Astrocyte (in vitro differentiated cells and primary cell): Measurements from ENCODE around the gene MTUS2. TPM values are rescaled to one million over a fixed set of nuclear protein-coding genes. Genes with fewer than 3 reads are reported as not detected.

ENCODE experiments used
- DNase-seq: peaks from one replicate; pipeline ENCODE4 v3.0.0-alpha.2; 2010; ENCODE audit warnings: low read depth
- FAIRE-seq: peaks from 2 replicates; lab custom pipeline; 2011; peaks lifted over from hg19 to GRCh38; lab: Jason Lieb, UNC
- H2AFZ ChIP-seq: 2 replicates; pipeline ENCODE4 v1.6.0; 2012; ENCODE audit warnings: low read depth, low read length, inconsistent platforms
- H3K27ac ChIP-seq: 2 replicates; pipeline ENCODE4 v1.5.1; 2011; ENCODE audit warnings: low read depth, low read length, inconsistent platforms
- H3K27me3 ChIP-seq: 2 replicates; pipeline ENCODE4 v1.6.0; 2011; ENCODE audit warnings: low read length, inconsistent platforms; ENCODE audit not compliant: insufficient read depth
- H3K36me3 ChIP-seq: 2 replicates; pipeline ENCODE4 v1.5.1; 2011; ENCODE audit warnings: low read length, inconsistent platforms; ENCODE audit not compliant: insufficient read depth
- H3K4me1 ChIP-seq: 2 replicates; pipeline ENCODE4 v1.5.1; 2011; ENCODE audit warnings: low read length, inconsistent platforms; ENCODE audit not compliant: insufficient read depth
- H3K4me2 ChIP-seq: 2 replicates; pipeline ENCODE4 v1.6.0; 2012; ENCODE audit warnings: low read length, inconsistent platforms
- H3K4me3 ChIP-seq: 2 replicates; pipeline ENCODE4 v1.5.1; 2011; ENCODE audit warnings: low read depth, mild to moderate bottlenecking, low read length, inconsistent platforms; ENCODE audit not compliant: insufficient read depth
- H3K79me2 ChIP-seq: 2 replicates; pipeline ENCODE4 v1.6.0; 2012; ENCODE audit warnings: mild to moderate bottlenecking, low read length, inconsistent platforms; ENCODE audit not compliant: insufficient read depth
- H3K9ac ChIP-seq: 2 replicates; pipeline ENCODE4 v1.6.0; 2012; ENCODE audit warnings: mild to moderate bottlenecking, low read length, inconsistent platforms
- H3K9me3 ChIP-seq: 2 replicates; pipeline ENCODE4 v1.5.1; 2012; ENCODE audit warnings: low read depth, mild to moderate bottlenecking, low read length, inconsistent platforms; ENCODE audit not compliant: insufficient read depth
- H4K20me1 ChIP-seq: 2 replicates; pipeline ENCODE4 v1.6.0; 2012; ENCODE audit warnings: low read length, inconsistent platforms; ENCODE audit not compliant: insufficient read depth
- H3K27ac Mint-ChIP-seq: one replicate; pipeline ENCODE4 v1.8.0; 2021; ENCODE audit warnings: mild to moderate bottlenecking, mixed read lengths; ENCODE audit not compliant: unreplicated experiment
- H3K27me3 Mint-ChIP-seq: one replicate; pipeline ENCODE4 v1.8.0; 2021; ENCODE audit warnings: low read depth, mixed read lengths; ENCODE audit not compliant: unreplicated experiment
- H3K36me3 Mint-ChIP-seq: one replicate; pipeline ENCODE4 v1.8.0; 2021; ENCODE audit warnings: low read depth, mixed read lengths; ENCODE audit not compliant: unreplicated experiment
- H3K4me1 Mint-ChIP-seq: one replicate; pipeline ENCODE4 v1.8.0; 2021; ENCODE audit warnings: low read depth, mixed read lengths; ENCODE audit not compliant: unreplicated experiment
- H3K4me3 Mint-ChIP-seq: one replicate; pipeline ENCODE4 v1.8.0; 2021; ENCODE audit warnings: mild to moderate bottlenecking, moderate library complexity, mixed read lengths; ENCODE audit not compliant: unreplicated experiment
- H3K9me3 Mint-ChIP-seq: one replicate; pipeline ENCODE4 v1.8.0; 2021; ENCODE audit warnings: mild to moderate bottlenecking, mixed read lengths; ENCODE audit not compliant: unreplicated experiment
- EZH2 ChIP-seq: IDR thresholded peaks from 2 replicates; pipeline ENCODE4 v1.6.1; 2012; ENCODE audit warnings: mild to moderate bottlenecking, low read length, inconsistent platforms; ENCODE audit not compliant: insufficient read depth
- total RNA-seq: library from RNA; stranded (reverse); gene quantifications from 2 replicates; pipeline ENCODE4 v1.2.1, GENCODE V29; 2021
- TF ChIP-seq, protein P1 (sequence below): IDR thresholded peaks from 2 replicates; pipeline ENCODE4 v1.5.1; 2011; ENCODE audit warnings: low read depth, mild to moderate bottlenecking, inconsistent platforms, low read length, moderate library complexity; ENCODE audit not compliant: insufficient read depth

MTUS2 gene
- total RNA-seq, 1 donor from 2014 or later, result 0.50 TPM

DNA sequence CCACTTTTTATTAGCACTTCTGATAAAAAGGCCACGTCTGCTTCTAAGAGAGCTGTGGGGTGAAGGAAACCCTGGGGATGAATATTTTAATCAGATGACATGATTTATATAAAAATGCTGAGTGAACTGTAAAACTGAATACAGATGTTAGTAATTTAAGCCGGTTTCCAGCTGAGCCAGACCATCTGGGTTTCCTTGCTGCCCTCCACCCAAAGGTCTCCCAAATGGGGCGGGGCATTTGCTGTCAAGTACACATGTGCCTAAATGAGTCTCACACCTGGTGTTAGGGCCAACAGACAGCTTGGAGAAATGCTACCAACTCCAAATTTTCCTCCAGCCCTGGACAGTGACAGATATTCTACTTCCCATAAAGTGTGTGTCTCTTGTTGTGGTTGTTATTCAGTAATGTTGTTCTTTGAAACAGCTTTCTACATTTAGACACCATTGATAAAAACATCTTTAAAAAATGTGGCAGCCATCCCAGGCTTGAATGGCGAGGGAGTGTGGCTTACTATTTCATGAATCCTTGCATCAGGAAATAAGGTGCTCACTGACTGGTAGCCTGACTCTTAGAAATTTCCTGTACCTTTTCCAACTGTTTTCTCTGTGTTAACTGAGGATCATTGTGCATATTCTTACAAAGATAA, 350.4 kb downstream of the MTUS2 start:
- TF ChIP-seq, protein P1, sequence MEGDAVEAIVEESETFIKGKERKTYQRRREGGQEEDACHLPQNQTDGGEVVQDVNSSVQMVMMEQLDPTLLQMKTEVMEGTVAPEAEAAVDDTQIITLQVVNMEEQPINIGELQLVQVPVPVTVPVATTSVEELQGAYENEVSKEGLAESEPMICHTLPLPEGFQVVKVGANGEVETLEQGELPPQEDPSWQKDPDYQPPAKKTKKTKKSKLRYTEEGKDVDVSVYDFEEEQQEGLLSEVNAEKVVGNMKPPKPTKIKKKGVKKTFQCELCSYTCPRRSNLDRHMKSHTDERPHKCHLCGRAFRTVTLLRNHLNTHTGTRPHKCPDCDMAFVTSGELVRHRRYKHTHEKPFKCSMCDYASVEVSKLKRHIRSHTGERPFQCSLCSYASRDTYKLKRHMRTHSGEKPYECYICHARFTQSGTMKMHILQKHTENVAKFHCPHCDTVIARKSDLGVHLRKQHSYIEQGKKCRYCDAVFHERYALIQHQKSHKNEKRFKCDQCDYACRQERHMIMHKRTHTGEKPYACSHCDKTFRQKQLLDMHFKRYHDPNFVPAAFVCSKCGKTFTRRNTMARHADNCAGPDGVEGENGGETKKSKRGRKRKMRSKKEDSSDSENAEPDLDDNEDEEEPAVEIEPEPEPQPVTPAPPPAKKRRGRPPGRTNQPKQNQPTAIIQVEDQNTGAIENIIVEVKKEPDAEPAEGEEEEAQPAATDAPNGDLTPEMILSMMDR, result no peak
- TF ChIP-seq EZH2, result no peak
- no peaks in the 10 kb centered on the region for H3K79me2 ChIP-seq
- H3K9me3 ChIP-seq, result peaks cover 6% of the 10 kb centered on the region
- no peak overlapping the region for H3K9ac ChIP-seq
- H3K27me3 Mint-ChIP-seq, result peaks cover 2% of the 10 kb centered on the region
- H3K4me1 ChIP-seq, result no peaks in the 10 kb centered on the region
- FAIRE-seq (no peak), DNase-seq (no peak)
- H3K4me2 ChIP-seq, result no peak overlapping the region
- H3K36me3 ChIP-seq, result no peaks in the 10 kb centered on the region
- no peak overlapping the region for H3K4me3 Mint-ChIP-seq
- no peaks in the 10 kb centered on the region for H3K27me3 ChIP-seq
- no peaks in the 10 kb centered on the region for H4K20me1 ChIP-seq
- H3K27ac Mint-ChIP-seq, result no peak overlapping the region
- no peak overlapping the region for H2AFZ ChIP-seq
- no peak overlapping the region for H3K27ac ChIP-seq
- peaks cover 6% of the 10 kb centered on the region for H3K4me1 Mint-ChIP-seq
- no peak overlapping the region for H3K4me3 ChIP-seq
- no peaks in the 10 kb centered on the region for H3K36me3 Mint-ChIP-seq
- H3K9me3 Mint-ChIP-seq, result no peaks in the 10 kb centered on the region

- H3K27me3 Mint-ChIP-seq, result peaks cover 2% of the 10 kb centered on the region
- H3K4me3 Mint-ChIP-seq, result no peak overlapping the region
Observed at GRCh38 chr13:29171244-29171643, 351.1 kb downstream of the MTUS2 start.

DNA sequence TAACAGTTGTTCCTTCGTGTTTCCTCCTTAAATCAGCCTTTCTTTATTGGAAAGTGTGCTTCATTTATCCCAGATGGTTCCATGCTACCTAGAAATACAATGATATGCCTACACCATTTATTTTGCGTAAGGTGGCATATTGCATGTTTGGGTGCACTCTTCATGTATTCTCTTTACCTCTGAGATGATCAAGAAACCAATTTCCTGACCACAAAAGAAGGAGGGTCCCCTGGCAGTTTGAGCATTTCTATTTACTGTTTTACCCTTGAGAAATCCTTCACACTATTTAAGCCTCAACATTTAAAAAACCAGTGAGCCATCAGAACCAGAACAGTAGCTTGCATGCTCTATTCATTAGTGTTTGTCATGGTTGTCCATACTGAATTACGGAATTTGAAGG, 354.0 kb downstream of the MTUS2 start:
- H3K27me3 ChIP-seq, result no peaks in the 10 kb centered on the region
- no peaks in the 10 kb centered on the region for H3K36me3 ChIP-seq
- H2AFZ ChIP-seq, result no peak overlapping the region
- H3K9ac ChIP-seq, result no peak overlapping the region
- H3K9me3 ChIP-seq, result no peaks in the 10 kb centered on the region
- H3K27ac ChIP-seq, result no peak overlapping the region
- DNase-seq, result no peak
- Mint-ChIP-seq H3K36me3 (no peaks in the 10 kb centered on the region), H3K4me1 (no peaks in the 10 kb centered on the region), H3K9me3 (peaks cover 4% of the 10 kb centered on the region), H3K4me3 (no peak overlapping the region), H3K27me3 (peaks cover 2% of the 10 kb centered on the region), H3K27ac (no peak overlapping the region)
- no peaks in the 10 kb centered on the region for H3K79me2 ChIP-seq
- H3K4me2 ChIP-seq, result no peak overlapping the region
- TF ChIP-seq, protein P1, result no peak
- TF ChIP-seq EZH2, result no peak
- H3K4me3 ChIP-seq, result no peak overlapping the region
- no peaks in the 10 kb centered on the region for H3K4me1 ChIP-seq
- no peak for FAIRE-seq
- H4K20me1 ChIP-seq, result no peaks in the 10 kb centered on the region

More at GRCh38 chr13:29171244-29171643, 351.1 kb downstream of the MTUS2 start:
- Histone ChIP-seq H4K20me1 (no peaks in the 10 kb centered on the region), H3K9me3 (peaks cover 6% of the 10 kb centered on the region), H3K36me3 (no peaks in the 10 kb centered on the region), H3K79me2 (no peaks in the 10 kb centered on the region), H3K27me3 (no peaks in the 10 kb centered on the region), H3K4me2 (no peak overlapping the region), H3K27ac (no peak overlapping the region), H2AFZ (no peak overlapping the region), H3K4me3 (no peak overlapping the region), H3K9ac (no peak overlapping the region), H3K4me1 (no peaks in the 10 kb centered on the region)
- DNase-seq (no peak), FAIRE-seq (no peak)
- Mint-ChIP-seq H3K27ac (no peak overlapping the region), H3K9me3 (no peaks in the 10 kb centered on the region), H3K4me1 (no peaks in the 10 kb centered on the region), H3K36me3 (no peaks in the 10 kb centered on the region)
- no peak for TF ChIP-seq EZH2
- TF ChIP-seq, protein P1, result no peak
